Neural progenitor cell (in vitro differentiated cells): ENCODE results near the gene ACAD10.

Experiments used
- CTCF ChIP-seq: fragments of 200-600 bp; sonication (generic); IDR thresholded peaks from 2 replicates; pipeline ENCODE4 v1.5.1; 2017; ENCODE audit warnings: antibody characterized with exemption, mild to moderate bottlenecking
- EZH2 ChIP-seq: fragments of 200-600 bp; sonication (generic); IDR thresholded peaks from 2 replicates; pipeline ENCODE4 v1.6.1; 2017; ENCODE audit warnings: antibody characterized with exemption, mild to moderate bottlenecking, moderate library complexity
- EZH2phosphoT487 ChIP-seq: fragments of 200-600 bp; sonication (generic); IDR thresholded peaks from 2 replicates; pipeline ENCODE4 v1.6.1; 2017; ENCODE audit warnings: antibody characterized with exemption

- no peak for TF ChIP-seq CTCF
- TF ChIP-seq EZH2: no peak
- TF ChIP-seq EZH2phosphoT487: no peak
These were observed 94.8 kb downstream of the ACAD10 start for GRCh38 chr12:111780615-111781014.
